HG02852 (cell line): ENCODE results near the gene PRKRIP1.
A peak's percentile ranks its signal among the peaks of the same experiment; 100 is the strongest.
"Not testable (repeated sequence)": the region's sequence is repeated elsewhere in the genome, so short reads cannot be mapped to it uniquely, and the experiment has no call there.

Experiments used
- ATAC-seq: cut with Tn5 transposase; IDR thresholded peaks from one replicate; pipeline ENCODE4 v1.9.1; 2021; ENCODE audit warnings: mild to moderate bottlenecking, moderate library complexity; ENCODE audit not compliant: unreplicated experiment

Gene PRKRIP1

GRCh38 chr7:102403563-102403962 lies 7.4 kb downstream of the PRKRIP1 start:
- ATAC-seq, result no peak

- ATAC-seq, result peak; percentile 76
Observed at GRCh38 chr7:102404005-102404861, 8.1 kb downstream of the PRKRIP1 start.

DNA sequence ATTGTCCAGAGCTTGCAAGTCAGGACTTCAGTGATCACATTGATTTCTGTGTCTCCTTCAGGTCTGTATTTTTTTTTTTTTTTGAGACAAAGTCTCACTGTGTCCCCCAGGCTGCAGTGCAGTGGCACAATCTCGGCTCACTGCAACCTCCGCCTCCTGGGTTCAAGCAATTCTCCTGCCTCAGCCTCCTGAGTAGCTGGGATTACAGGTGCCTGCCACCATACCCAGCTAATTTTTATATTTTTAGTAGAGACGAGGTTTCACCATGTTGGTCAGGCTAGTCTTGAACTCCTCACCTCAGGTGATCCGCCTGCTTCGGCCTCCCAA lies 8.7 kb downstream of the PRKRIP1 start:
- not testable (repeated sequence) for ATAC-seq

DNA sequence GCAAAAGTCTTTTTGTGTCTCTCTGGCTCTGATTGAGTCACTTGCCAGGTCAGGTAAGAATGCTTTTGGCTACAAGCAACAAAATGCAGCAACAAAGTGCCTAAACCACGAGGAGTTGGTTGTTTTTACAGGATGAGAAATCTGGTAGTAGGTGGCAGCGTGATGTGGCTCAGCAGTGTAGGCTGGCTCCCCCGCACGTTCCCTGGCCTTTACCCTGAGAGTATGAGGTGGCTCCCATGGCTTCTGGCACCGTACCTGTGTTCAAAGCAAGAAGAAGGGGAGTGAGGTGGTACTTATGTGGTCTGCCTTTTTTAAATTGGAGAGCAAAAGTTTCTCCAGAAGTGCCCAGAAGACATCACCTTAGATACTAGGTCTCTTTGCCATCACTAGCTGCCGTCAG lies 11.7 kb downstream of the PRKRIP1 start:
- no peak for ATAC-seq

- not testable (repeated sequence) for ATAC-seq
Observed at GRCh38 chr7:102408530-102408929, 12.4 kb downstream of the PRKRIP1 start.

DNA sequence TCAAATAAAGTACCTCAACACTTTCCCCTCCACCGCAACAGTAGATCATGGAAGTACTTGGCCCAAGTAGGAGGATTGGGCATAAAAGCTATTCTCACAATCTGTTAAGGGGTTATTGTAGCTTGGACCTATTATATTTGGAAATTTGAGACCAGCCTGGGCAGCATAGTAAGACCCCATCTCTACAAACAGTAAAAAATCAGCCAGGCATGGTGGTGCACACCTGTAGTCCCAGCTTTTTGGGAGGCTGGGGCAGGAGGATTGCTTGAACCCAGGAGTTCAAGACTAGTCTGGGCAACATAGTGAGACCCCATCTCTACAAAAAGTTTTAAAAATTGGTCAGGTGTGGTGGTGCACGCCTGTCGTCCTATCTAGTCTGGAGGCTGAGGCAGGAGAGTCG lies 13.2 kb downstream of the PRKRIP1 start:
- ATAC-seq, result no peak

- no peak for ATAC-seq
Observed at GRCh38 chr7:102410123-102410522, 14.0 kb downstream of the PRKRIP1 start.

- no peak for ATAC-seq
Observed at GRCh38 chr7:102410918-102411317, 14.8 kb downstream of the PRKRIP1 start.

DNA sequence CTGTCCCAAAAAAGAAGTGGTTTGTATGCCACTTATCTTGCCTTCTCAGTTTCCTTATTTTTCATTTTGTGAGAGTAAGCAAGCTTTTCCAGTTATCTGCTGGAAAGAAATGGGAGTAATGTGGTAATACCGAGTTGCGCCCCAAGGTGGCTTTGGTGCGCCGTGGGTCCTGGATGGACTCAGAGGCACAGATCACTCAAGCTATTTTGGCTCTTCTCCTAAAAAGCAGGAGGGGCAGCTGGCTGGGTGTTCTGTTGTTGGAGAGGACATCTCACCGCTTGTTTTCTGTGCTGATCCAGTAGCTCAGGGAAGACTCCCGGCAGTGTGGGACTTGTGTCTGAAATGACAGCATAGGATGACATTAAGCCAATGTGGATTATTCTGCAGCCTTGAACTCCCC lies 16.4 kb downstream of the PRKRIP1 start:
- no peak for ATAC-seq

GRCh38 chr7:102413091-102413490 lies 16.9 kb downstream of the PRKRIP1 start:
- ATAC-seq, result no peak

DNA sequence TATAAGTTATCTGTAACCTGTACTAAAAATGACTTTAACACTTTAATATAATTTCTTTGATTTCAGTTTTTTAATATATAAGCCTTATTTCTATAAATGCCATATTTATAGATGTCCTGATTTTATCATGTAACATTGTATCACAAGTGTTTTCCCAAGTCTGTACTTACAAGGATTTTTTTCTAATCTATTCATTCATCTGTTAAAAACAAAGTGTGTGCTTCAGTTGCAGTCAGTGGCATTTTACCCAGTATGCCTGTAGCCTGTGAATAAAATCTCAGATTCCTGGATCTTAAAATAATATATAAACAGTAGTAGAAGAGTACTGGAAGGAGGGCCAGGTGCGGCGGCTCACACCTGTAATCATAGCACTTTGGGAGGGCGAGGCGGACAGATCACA lies 17.4 kb downstream of the PRKRIP1 start:
- no peak for ATAC-seq

- ATAC-seq, result peak; percentile 50
Observed at GRCh38 chr7:102415685-102416225, 19.6 kb downstream of the PRKRIP1 start.

GRCh38 chr7:102416406-102416805 lies 20.2 kb downstream of the PRKRIP1 start:
- ATAC-seq, result no peak

DNA sequence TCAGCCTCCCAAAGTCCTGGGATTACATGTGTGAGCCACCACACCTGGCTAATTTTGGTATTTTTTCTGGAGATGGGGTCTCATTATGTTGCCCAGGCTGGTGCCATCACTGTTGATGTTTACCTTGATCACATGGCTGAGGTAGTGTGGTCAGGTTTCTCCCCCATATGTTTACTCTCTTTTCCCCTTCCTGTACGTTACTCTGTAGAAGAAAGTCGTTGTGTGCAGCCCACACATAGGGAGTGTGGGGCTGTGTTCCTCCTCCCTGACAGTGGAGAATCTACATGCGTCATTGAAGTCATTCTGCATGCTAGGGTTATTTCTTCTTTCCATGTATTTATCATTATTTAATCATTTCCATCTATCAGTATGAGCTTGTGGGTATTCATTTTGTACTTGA lies 20.9 kb downstream of the PRKRIP1 start:
- no peak for ATAC-seq

GRCh38 chr7:102418592-102418991 lies 22.4 kb downstream of the PRKRIP1 start:
- no peak for ATAC-seq

DNA sequence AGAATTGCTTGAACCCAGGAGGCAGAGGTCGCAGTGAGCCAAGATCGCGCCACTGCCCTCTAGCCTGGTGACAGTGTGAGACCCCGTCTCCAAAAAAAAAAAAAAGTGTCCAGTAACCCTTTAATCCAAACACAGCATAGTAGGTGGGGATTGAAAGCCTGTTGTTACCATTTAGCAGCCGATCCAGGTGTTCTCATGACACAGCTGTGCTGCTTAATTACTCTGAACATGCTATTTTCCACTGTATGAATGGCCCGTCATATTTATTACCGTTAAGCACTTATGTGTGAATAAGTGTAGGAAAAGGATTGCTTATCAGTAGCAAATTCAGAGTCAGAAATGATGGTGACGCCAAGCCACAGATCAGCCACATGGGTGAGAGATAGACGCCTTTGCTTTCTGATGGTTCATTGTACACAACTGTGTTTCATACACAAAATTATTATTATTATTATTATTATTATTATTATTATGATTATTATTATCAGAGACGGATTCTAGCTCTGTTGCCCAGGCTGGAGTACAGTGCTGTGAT lies 25.6 kb downstream of the PRKRIP1 start:
- no peak for ATAC-seq

DNA sequence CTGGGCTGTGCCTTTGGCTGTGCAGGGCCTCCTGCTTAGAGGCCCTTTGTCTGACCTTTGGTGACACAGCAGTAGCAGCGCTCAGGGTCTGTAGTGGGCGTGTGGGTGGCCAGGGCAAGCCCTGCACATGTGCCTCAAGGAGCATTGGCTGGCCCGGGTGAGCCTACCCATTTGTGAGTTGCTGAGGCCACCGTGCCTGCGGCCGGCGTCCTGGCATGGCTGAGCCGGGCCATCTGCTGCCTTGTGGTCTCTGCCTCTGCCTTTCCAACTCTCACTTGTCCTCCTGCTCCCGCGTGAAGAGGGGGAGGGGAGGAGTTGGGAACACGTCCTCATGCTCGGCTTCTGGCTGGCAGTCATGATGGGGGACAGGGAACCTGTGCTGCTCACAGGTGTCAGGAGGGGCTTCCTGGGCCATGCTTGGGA lies 28.0 kb downstream of the PRKRIP1 start:
- no peak for ATAC-seq

DNA sequence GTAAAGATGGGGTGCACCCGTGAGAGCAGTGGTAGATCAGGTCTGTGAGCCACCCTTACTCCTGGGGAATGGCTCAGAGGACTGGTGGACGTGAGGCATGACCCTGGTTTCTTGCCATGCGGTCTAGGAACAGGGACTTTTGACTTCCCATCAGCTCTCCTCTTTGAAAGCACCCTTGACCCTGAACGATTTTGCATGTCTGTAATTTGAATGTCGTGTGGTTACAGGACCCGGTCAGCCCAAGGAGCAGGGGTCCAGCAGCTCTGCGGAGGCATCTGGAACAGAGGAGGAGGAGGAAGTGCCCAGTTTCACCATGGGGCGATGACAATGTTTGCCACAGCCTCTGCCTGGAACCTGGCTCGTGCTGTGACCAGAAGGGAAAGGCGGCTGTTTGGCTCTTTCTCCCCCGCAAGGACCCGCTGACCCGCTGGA lies 28.6 kb downstream of the PRKRIP1 start:
- ATAC-seq, result no peak

DNA sequence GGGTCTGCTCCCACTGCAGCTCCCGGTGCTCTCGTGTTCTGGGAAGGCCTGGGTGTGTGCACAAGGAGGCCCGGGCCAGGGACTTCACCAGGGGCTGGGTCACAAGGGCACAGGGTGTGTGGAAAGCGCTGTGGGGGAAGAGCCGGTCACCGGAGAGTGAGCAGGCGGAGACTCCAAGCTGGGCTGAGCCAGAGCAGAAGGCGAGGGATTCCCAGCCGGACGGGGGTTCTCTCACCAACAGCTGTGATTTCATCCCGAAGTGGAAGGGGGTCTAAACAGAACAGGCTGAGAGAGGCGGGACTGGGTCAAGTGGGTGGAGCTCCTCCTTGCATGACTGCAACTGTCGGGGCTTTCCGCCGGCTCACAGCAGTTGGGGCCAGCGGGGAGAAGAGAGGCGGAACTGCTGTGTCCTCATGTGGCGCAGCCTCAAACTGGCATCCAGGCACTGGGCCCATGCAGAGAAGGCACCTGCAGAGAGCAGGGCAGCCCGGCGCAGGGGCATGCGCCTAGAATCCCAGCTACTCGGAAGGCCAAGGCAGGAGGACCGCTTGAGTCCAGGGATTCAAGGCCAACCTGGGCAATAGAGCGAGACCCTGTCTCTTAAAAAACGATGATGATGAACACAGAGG lies 29.6 kb downstream of the PRKRIP1 start:
- ATAC-seq, result peak; percentile 66

GRCh38 chr7:102426268-102427018 lies 30.3 kb downstream of the PRKRIP1 start:
- ATAC-seq, result peak; percentile 59

DNA sequence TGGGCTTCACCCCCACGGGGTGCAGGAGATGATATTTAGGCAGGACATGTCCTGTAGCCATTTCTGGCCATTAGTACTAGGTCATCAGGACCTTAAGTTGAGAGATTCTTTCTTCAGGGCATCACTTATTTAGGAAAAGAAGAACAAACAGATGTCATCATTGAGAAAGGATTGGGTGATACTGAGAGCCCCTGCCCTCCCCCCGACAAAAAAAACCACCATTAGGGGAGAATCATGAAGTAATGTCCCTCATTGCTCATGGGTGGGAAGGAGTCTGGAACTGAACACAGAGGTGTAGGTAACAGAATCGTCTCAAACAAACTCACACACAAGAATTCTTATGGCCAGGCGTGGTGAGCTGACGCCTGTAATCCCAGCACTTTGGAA lies 30.8 kb downstream of the PRKRIP1 start:
- no peak for ATAC-seq
